HepG2 (cell line): ENCODE results near the gene C1QC. TPM values are rescaled to one million over a fixed set of nuclear protein-coding genes. Genes with fewer than 3 reads are reported as not detected.

Source experiments
- ATAC-seq: fragments of 200-7000 bp; cut with Tn5 transposase; 3 replicates; pipeline ENCODE4 v1.9.1; 2020; ENCODE audit warnings: mild to moderate bottlenecking, moderate library complexity
- BruUV-seq: library from RNA; stranded (reverse); fragments of 400-500 nt; replicated peaks from 2 replicates; lab custom pipeline; 2021; lab: Mats Ljungman, UMichigan
- CTCF ChIA-PET: fragments of 300-600 bp; formaldehyde crosslinking; extraction: SDS; loops from one replicate; lab custom pipeline; 2021; ENCODE audit warnings: low total read pairs, inconsistent platforms, low intra/inter-chr PET ratio; lab: Yijun Ruan, JAX
- POLR2A ChIA-PET: fragments of 350-600 bp; sonication (Branson Sonifier 250); formaldehyde crosslinking; loops from one replicate; lab custom pipeline; 2020; ENCODE audit warnings: antibody characterized with exemption, inconsistent platforms; lab: Yijun Ruan, JAX
- DNase-seq: peaks from one replicate; pipeline ENCODE4 v3.0.0-alpha.2; 2015; ENCODE audit warnings: low spot score
- FAIRE-seq: peaks from 3 replicates; lab custom pipeline; 2011; peaks lifted over from hg19 to GRCh38; lab: Jason Lieb, UNC
- H2AFZ ChIP-seq: one replicate; pipeline ENCODE4 v1.6.1; 2011; ENCODE audit warnings: low read length, inconsistent platforms
- H3K27ac ChIP-seq: fragments of 300-600 bp; 3 replicates; pipeline ENCODE4 v1.8.0; 2011; ENCODE audit warnings: mixed run types, mild to moderate bottlenecking, mixed read lengths, low read length, inconsistent platforms; ENCODE audit not compliant: insufficient read depth; ENCODE audit errors: extremely low read length
- H3K27me3 ChIP-seq, 2 experiments: fragments of 200-600 bp in 1 of 2; 2 replicates in 1 of 2; 3 replicates in 1 of 2; pipeline versions ENCODE4 v1.6.0 to v1.8.0; 2011; ENCODE audit warnings: low read length in 2 of 2, mild to moderate bottlenecking in 2 of 2, moderate library complexity in 2 of 2, inconsistent platforms in 1 of 2; ENCODE audit not compliant: insufficient read depth in 2 of 2, control insufficient read depth in 1 of 2
- H3K36me3 ChIP-seq, 2 experiments: fragments of 200-600 bp in 1 of 2; replicated peaks in 1 of 2; 2 replicates in 1 of 2; 3 replicates in 1 of 2; pipeline versions ENCODE4 v1.5.1 to v1.8.0; 2011; ENCODE audit warnings: low read length in 2 of 2, inconsistent platforms in 1 of 2; ENCODE audit not compliant: insufficient read depth in 2 of 2, control insufficient read depth in 1 of 2
- H3K4me1 ChIP-seq: 2 replicates; pipeline ENCODE4 v1.5.1; 2012; ENCODE audit warnings: low read length, inconsistent platforms; ENCODE audit not compliant: insufficient read depth
- H3K4me2 ChIP-seq: 2 replicates; pipeline ENCODE4 v1.6.0; 2011; ENCODE audit warnings: low read depth, low read length, inconsistent platforms
- H3K4me3 ChIP-seq, 3 experiments: fragments of 200-600 bp in 1 of 3; sonication (generic), shearing (Covaris generic) in 1 of 3; replicated peaks in 1 of 3; 2 replicates each; pipeline ENCODE4 v1.5.1; 2011 to 2016; ENCODE audit warnings: low read length in 3 of 3, inconsistent platforms in 2 of 3, low read depth in 2 of 3, mild to moderate bottlenecking in 2 of 3, control low read depth in 1 of 3, mixed read lengths in 1 of 3; ENCODE audit not compliant: insufficient read depth in 1 of 3
- H3K79me2 ChIP-seq: one replicate; pipeline ENCODE4 v1.6.1; 2011; ENCODE audit warnings: low read length, inconsistent platforms; ENCODE audit not compliant: insufficient read depth
- H3K9ac ChIP-seq: 2 replicates; pipeline ENCODE4 v1.6.0; 2011; ENCODE audit warnings: mild to moderate bottlenecking, low read depth, low read length, inconsistent platforms; ENCODE audit not compliant: insufficient read depth
- H3K9me3 ChIP-seq: 2 replicates; pipeline ENCODE4 v1.5.1; 2012; ENCODE audit warnings: mild to moderate bottlenecking, low read length
- H4K20me1 ChIP-seq: 2 replicates; pipeline ENCODE4 v1.6.0; 2011; ENCODE audit warnings: inconsistent platforms, mild to moderate bottlenecking, low read length, moderate library complexity; ENCODE audit not compliant: insufficient read depth
- AGO2 ChIP-seq: fragments of 200-400 bp; formaldehyde crosslinking; optimal IDR thresholded peaks from 2 replicates; pipeline ENCODE3; 2017; ENCODE audit warnings: mild to moderate bottlenecking, low read depth, low read length, moderate library complexity
- AHR ChIP-seq: IDR thresholded peaks from 2 replicates; pipeline ENCODE4 v1.6.1; 2018; ENCODE audit warnings: missing genetic modification reagents, missing compliant biosample characterization
- DR1 ChIP-seq: sonication (generic); formaldehyde crosslinking; IDR thresholded peaks from 2 replicates; pipeline ENCODE4 v1.8.0; 2021; ENCODE audit warnings: mild to moderate bottlenecking, missing genetic modification reagents, inconsistent platforms
- KMT2A ChIP-seq: sonication (generic); formaldehyde crosslinking; IDR thresholded peaks from 2 replicates; pipeline ENCODE4 v1.4.0; 2020; ENCODE audit warnings: missing genetic modification reagents
- PCBP1 ChIP-seq: fragments of 200-400 bp; formaldehyde crosslinking; IDR thresholded peaks from 2 replicates; pipeline ENCODE4 v1.6.1; 2017; ENCODE audit warnings: mild to moderate bottlenecking, low read depth, low read length, borderline replicate concordance
- ZBTB21 ChIP-seq: sonication (generic); formaldehyde crosslinking; IDR thresholded peaks from 2 replicates; pipeline ENCODE4 v1.4.0; 2020; ENCODE audit warnings: missing genetic modification reagents
- ZFP37 ChIP-seq: sonication (generic); formaldehyde crosslinking; IDR thresholded peaks from 2 replicates; pipeline ENCODE4 v1.4.0; 2020; ENCODE audit warnings: missing genetic modification reagents, borderline replicate concordance
- ZNF230 ChIP-seq: sonication (generic); formaldehyde crosslinking; IDR thresholded peaks from 2 replicates; pipeline ENCODE4 v1.4.0; 2020; ENCODE audit warnings: mild to moderate bottlenecking, missing genetic modification reagents
- ZNF367 ChIP-seq: sonication (generic); formaldehyde crosslinking; IDR thresholded peaks from 2 replicates; pipeline ENCODE4 v1.4.0; 2020; ENCODE audit warnings: missing genetic modification reagents, borderline replicate concordance
- ZNF772 ChIP-seq: sonication (generic); formaldehyde crosslinking; IDR thresholded peaks from 2 replicates; pipeline ENCODE4 v1.5.0; 2020; ENCODE audit warnings: mild to moderate bottlenecking, missing genetic modification reagents
- ZNF850 ChIP-seq: sonication (generic); formaldehyde crosslinking; conservative IDR thresholded peaks from 2 replicates; pipeline ENCODE4 v1.9.0; 2021; ENCODE audit warnings: mild to moderate bottlenecking, missing genetic modification reagents
- WGBS: methylation state at CpG from one replicate; pipeline ENCODE4 v1.1.6; 2017; ENCODE audit warnings: low lambda C conversion rate; 5-methylcytosine and 5-hydroxymethylcytosine counted together
- in situ Hi-C: cut with HindIII; loops from 2 replicates; pipeline ENCODE4 v1.10.0; 2017; ENCODE audit warnings: low pct_unique_long_range_greater_than_20kb; ENCODE audit not compliant: extremely low pct_ligation_motif_present
- intact Hi-C: fragments of 100-400 bp; cut with micrococcal nuclease; formaldehyde crosslinking; loops from one replicate; pipeline ENCODE4 v1.10.0; 2022; ENCODE audit not compliant: unreplicated experiment
- polyA plus RNA-seq, 8 experiments: library from polyadenylated mRNA; depleted of rRNA in 3 of 8; stranded (reverse) in 7 of 8; unstranded in 1 of 8; fragments of >200 nt; fragmentation: Illumina TruSeq in 4 of 8; extraction: Trizol in 4 of 8; gene quantifications; 2 replicates each; pipeline versions ENCODE4 v1.2.1 to v1.2.3, GENCODE V29; 2011 to 2016; ENCODE audit warnings: low read depth in 4 of 8, missing spikeins in 1 of 8, mixed read lengths in 1 of 8; ENCODE audit not compliant: insufficient read depth in 1 of 8
- total RNA-seq, 5 experiments: library from RNA; depleted of rRNA; stranded (reverse); fragments of >200 nt; fragmentation: Illumina TruSeq; extraction: Trizol; gene quantifications; 2 replicates each; pipeline ENCODE4 v1.2.3, GENCODE V29; 2016; ENCODE audit warnings: low read depth in 1 of 5
- TF ChIP-seq, protein P1 (sequence below): sonication (generic); formaldehyde crosslinking; IDR thresholded peaks from 2 replicates; pipeline ENCODE4 v1.5.1; 2020; ENCODE audit warnings: missing genetic modification reagents, mild to moderate bottlenecking, borderline replicate concordance

The C1QC gene
- total and polyA plus RNA-seq, 2 of the 13 experiments (the other 11 are each of a cell fraction or from before 2014, with no cell fraction given): not detected

DNA sequence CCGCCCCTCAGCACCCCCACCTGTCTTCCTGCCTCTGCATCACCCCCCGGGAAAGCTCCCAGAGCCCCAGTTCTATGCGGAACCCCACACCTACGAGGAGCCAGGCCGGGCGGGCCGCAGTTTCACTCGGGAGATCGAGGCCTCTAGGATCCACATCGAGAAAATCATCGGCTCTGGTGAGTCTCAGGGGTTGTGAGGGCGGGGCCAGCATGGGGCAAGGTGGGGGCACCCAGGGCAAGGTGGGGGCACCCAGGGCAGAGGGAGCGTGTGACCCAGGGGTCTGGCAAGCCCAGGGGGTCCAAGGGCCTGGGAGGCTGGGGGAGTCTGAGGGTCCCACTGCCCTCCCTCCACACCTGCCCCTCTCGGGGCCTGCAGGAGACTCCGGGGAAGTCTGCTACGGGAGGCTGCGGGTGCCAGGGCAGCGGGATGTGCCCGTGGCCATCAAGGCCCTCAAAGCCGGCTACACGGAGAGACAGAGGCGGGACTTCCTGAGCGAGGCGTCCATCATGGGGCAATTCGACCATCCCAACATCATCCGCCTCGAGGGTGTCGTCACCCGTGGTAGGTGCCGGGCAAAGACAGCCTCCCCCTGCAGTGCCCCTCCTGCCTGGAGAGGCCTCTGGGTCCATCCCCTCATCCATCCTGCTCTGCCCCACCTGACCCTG is 46.0 kb upstream of the C1QC start:
- no peaks in the 10 kb centered on the region for H4K20me1 ChIP-seq
- WGBS: 47% methylated on average over 12 of the region's 30 CpGs
- intact Hi-C loops (no loop called here), in situ Hi-C loops (no loop called here)
- H3K4me2 ChIP-seq: no peak overlapping the region
- no peaks in the 10 kb centered on the region for H3K9me3 ChIP-seq
- H3K4me1 ChIP-seq: no peaks in the 10 kb centered on the region
- POLR2A ChIA-PET: no interaction called here
- no peak overlapping the region for H3K27ac ChIP-seq
- H3K79me2 ChIP-seq: no peaks in the 10 kb centered on the region
- CTCF ChIA-PET: no interaction called here
- H3K9ac ChIP-seq: no peak overlapping the region
- no TSS peak for BruUV-seq
- ATAC-seq: no peak
- TF ChIP-seq ZNF230 (no peak), PCBP1 (no peak), KMT2A (CRISPR knock-in tag) (no peak), ZNF367 (no peak), AHR (CRISPR knock-in tag) (no peak), ZFP37 (CRISPR knock-in tag) (no peak), ZNF850 (CRISPR knock-in tag) (no peak), ZNF772 (CRISPR knock-in tag) (no peak), DR1 (CRISPR knock-in tag) (no peak), AGO2 (no peak), ZBTB21 (CRISPR knock-in tag) (no peak)
- TF ChIP-seq, protein P1, sequence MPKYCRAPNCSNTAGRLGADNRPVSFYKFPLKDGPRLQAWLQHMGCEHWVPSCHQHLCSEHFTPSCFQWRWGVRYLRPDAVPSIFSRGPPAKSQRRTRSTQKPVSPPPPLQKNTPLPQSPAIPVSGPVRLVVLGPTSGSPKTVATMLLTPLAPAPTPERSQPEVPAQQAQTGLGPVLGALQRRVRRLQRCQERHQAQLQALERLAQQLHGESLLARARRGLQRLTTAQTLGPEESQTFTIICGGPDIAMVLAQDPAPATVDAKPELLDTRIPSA (CRISPR knock-in tag): no peak
- TF ChIP-seq, all 625 proteins: peak for 0
- Histone ChIP-seq H2AFZ (no peak overlapping the region), H3K27me3 (peaks cover 21 to 77% of the 10 kb centered on the region in 2 experiments; a peak in 4 of 5 replicates), H3K36me3 (no peaks in the 10 kb centered on the region), H3K4me3 (no peak overlapping the region)
- FAIRE-seq (no peak), DNase-seq (no peak)
